Mesenteric fat pad (tissue), 1 donor: ENCODE results near the gene SLIT3. TPM values are rescaled to one million over a fixed set of nuclear protein-coding genes. Genes with fewer than 3 reads are reported as not detected.

Source experiments
- DNase-seq: peaks from one replicate; pipeline ENCODE4 v3.0.0-alpha.2; 2020; ENCODE audit warnings: low spot score
- total RNA-seq: library from RNA; stranded (reverse); fragmentation: NEBNext Ultra II Directional; extraction: Animal tissue kit (Norgen Biotek cat#: 25700); gene quantifications from one replicate; pipeline ENCODE4 v1.2.1, GENCODE V29; 2021
- donor health status: DM: yes; HTN: yes; CAD: no.

SLIT3 gene
- total RNA-seq, 1 donor from 2014 or later, result 83.6 TPM

- no peak for DNase-seq
Measured at GRCh38 chr5:168940712-168941111, 360.2 kb downstream of the SLIT3 start.

DNA sequence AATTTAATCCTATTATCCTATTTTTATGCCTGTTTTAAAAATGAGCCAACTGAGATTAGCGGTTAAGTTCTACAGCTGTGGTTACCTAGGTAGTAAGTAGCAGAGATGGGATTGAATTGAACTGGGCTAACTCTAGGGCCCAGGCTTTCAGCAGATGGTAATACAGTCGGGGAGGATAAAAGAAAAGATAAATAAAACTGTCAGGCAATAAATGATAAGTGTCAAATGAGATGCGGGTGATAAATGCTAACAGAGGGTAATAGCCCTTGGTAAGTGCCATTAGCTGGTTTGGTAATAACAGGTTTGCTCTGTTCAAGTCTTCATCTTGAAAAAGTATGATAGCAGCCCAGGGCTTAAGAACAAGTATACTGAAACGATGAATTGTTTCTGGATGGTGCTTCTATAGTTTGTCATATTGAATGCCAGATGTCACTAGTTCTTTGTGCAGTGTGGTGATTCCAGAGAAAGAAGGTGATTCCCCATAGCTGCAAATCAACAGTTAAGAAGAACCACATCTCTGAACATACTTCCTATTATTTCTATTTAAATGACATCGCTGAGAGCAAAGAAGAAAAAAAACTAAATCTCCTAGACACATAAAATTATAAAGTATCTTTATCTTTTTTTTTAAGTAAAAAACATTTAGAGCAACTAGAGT, 360.9 kb downstream of the SLIT3 start:
- DNase-seq, result no peak

DNA sequence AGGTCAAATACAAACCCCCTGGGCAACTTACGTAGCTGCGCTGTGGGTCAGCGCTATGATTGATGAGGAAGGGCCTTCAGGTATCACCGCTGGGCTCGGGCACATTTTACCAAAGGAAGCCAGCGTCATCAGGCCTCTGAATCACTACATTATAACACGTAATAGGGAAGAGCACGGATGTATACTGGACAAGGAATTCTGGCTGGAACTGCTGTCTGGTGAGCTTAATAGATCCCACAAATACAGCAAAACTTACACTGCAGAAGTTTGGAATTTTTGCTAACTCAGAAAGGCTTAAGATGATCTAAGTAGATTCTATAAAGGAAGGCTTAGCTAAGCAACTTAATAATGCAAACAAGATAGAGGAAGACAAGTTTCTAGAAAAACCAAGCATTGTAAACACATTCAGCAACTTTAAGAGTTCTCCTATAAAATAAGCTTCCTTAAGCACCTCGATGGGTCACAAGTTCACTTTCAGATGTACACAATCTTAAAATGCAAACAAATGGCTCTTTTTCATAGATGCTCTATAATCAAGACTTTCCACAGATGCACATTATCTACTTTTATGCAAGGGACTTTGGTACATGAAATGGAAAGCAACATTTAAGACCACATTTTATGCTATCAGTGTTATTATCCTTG, 361.7 kb downstream of the SLIT3 start:
- DNase-seq, result no peak

GRCh38 chr5:168936511-168936910, 364.4 kb downstream of the SLIT3 start:
- no peak for DNase-seq

- no peak for DNase-seq
Measured at GRCh38 chr5:168935183-168935582, 365.8 kb downstream of the SLIT3 start.

DNA sequence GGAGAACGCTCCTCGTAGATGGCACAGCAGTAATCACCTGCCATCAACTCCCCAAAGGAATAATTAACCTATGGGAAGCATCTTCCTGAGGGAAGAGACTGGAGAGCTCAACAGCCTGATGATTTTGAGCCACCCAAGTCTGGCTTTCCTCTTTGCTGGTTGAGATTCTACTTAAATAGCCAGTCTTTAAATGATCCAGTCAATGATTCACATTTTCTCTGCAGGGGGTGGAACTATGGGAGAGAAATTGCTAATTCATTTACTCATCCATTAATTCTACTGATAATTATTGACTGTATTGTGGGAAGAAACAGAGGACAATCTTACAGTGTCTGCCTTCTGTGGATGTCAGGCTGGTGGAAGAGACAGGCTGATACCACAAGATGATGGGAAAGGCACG, 366.8 kb downstream of the SLIT3 start:
- no peak for DNase-seq

GRCh38 chr5:168932400-168933189, 368.3 kb downstream of the SLIT3 start:
- no peak for DNase-seq

DNA sequence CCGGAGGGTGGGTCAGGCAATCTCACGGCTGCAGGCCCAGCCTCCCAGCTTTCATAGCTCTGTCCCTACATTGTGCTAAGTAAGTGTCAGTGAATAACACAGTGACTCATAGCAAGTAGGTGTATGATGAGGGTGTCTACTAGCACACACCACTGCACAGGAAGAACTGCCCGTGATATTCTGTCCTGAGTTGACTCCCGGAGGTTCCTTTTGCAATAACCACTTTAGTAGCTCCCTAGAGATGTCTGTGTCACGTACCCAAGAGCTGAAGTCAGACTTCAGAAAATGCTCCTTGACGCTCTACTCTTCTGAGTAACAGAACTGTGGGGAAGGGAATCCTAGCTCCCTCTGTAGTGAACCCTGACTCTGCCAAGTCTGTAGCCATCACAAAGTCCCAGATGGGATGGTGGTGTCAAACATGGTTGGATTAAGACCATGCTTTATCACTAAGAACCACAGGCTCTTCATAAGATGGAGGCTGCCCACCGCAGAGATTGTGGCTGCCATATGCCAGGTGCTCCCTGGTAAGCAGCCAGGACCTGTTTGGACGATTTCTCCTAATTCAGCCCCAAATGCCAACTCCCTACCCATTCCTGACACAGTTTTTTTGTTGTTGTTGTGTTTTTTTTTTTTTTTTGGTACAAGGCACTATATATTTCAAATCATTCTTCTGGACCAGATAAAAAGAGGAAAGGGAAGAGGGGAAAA, 369.1 kb downstream of the SLIT3 start:
- DNase-seq, result no peak

- DNase-seq, result no peak
Measured at GRCh38 chr5:168929656-168930055, 371.3 kb downstream of the SLIT3 start.

DNA sequence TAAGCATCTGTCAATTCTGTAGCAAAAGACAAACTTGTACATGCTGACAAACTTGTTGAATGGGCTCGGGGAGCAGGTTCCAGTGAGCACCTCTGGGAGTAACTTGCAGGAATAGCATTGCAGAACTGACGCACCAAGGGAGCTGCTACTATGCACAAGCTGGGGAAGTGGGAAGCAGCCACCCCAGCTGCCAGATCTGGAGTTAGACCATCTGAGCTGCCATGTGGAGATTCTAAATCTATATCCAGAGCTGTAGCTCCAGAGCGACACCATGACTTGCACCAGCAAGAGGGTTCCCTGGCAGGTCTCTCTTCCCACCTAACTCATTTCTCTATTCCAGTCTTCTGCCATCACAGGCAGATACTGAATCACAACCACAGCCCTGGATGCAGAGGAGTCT, 375.8 kb downstream of the SLIT3 start:
- no peak for DNase-seq

DNA sequence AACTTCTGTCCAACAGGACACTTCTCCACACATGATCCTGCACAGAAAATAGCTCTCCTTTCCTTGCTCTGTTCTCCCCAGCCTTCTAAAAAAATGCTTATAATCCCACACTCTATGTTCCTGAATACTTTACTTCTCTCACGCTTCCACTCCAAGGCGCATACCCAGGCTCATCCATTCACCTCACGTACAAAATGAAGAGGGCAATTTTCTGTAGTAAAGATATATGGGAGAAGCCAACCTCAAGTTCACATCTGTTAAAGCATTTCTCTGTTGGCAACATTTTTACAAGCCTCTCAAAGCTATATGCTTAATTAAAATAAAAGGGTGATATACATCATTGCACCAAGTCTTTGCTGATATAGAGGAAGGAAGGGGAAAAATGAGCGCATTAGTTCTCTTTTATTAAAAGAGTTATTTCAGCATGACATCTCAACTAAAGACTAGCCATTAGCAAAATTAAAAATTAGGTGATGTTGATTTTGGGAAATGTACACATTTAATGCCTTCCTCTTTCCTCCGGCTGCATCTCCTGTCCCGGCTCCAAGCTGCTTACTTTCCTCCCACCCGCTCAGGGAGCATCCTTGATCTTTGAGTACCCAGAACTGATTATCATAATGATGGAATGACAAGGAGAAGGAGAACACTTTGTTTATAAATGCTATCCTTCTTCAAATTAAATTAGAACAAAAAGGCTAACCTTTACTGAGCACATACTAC, 379.6 kb downstream of the SLIT3 start:
- no peak for DNase-seq

GRCh38 chr5:168920019-168920810, 380.7 kb downstream of the SLIT3 start:
- DNase-seq, result no peak

- DNase-seq, result no peak
Measured at GRCh38 chr5:168917947-168918600, 382.9 kb downstream of the SLIT3 start.

GRCh38 chr5:168916852-168917251, 384.1 kb downstream of the SLIT3 start:
- DNase-seq, result no peak

DNA sequence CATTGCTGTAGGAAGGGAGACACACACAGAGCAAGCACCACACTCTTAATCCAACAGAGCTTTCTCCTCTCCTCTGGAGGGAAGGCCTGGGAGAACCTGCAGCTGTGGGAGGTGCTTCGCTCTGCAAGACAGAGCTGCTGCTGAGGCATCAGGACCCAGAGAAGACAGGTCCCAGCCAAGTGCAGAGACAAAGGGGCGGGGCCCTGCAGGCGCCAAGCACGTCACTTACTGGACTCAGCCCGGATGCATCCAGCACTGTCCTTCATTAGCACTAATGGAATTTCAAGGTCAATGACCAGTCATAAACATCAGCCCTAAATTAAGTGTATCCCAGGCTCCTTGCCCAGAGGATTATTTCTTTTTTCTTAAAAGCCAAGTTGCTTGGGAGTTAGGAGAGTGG, 384.7 kb downstream of the SLIT3 start:
- no peak for DNase-seq

DNA sequence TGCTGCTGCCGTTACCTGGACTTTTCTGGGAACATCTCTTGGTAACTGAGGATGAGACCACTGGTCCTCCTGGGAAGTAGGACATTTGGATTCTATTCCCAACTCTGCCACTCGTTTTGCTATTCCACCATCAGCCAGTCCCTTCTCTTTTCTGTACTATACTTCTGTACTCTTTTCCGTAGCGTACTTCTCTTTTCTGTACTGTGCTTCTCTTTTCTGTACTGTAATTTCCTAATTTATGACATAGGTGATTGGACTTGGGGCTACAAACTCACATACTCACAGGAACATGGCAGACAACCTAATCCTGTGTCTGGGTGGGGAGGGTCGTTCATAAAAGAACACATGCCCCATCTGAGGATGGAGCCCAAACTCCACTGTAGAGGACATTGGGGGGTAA, 386.4 kb downstream of the SLIT3 start:
- DNase-seq, result no peak

DNA sequence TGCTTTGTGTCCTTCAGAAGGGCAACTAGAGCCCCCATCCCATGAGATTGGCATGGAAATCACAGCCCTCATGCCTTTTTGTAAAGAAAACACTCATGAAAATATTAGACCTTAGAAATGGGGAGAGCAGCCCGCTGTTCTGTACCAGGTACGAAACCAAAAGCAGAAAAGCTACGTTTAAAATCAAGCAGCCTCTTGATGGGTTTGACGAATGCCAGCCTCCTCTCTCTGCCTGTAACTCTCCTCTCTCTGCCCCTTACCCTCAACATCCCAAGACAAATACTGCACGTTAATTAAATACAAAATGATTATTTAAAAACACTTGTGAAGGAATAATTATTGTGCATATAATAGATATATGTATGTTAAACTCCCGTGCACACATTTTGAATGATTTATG, 390.1 kb downstream of the SLIT3 start:
- no peak for DNase-seq

GRCh38 chr5:168908207-168908606, 392.7 kb downstream of the SLIT3 start:
- DNase-seq, result no peak

- no peak for DNase-seq
Measured at GRCh38 chr5:168903061-168903460, 397.9 kb downstream of the SLIT3 start.

- DNase-seq, result no peak
Measured at GRCh38 chr5:168899673-168900072, 401.3 kb downstream of the SLIT3 start.
